ENCODE results near the gene PADI1.

Gene PADI1

DNA sequence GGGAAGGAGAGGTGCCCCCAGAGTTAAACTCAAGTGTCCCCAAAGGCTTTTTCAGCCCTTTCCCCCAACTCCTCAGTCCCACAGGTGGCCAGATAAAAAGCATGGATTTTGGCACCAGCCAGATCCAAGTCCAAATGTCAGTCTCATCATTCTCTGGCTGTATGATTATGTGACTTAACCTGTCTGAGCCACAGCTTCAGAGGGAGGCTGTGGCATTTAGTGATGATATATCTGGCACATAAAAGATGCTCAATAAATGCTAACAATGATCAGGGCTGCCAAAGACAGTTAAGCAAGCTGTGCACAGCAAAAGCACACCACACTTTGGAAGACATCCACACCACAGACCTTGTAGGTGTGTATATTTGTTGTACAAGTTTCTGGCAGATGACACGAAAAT, 38.3 kb downstream of the PADI1 start:
- DNase-seq (ENCODE audit: low read depth, low spot score): no peak

GRCh38 chr1:17244821-17245740, 40.2 kb downstream of the PADI1 start:
- peak; percentile 57 for DNase-seq (ENCODE audit: low read depth, low spot score)

GRCh38 chr1:17245816-17246325, 40.9 kb downstream of the PADI1 start:
- peak; percentile 21 for DNase-seq (ENCODE audit: low read depth, low spot score)

DNA sequence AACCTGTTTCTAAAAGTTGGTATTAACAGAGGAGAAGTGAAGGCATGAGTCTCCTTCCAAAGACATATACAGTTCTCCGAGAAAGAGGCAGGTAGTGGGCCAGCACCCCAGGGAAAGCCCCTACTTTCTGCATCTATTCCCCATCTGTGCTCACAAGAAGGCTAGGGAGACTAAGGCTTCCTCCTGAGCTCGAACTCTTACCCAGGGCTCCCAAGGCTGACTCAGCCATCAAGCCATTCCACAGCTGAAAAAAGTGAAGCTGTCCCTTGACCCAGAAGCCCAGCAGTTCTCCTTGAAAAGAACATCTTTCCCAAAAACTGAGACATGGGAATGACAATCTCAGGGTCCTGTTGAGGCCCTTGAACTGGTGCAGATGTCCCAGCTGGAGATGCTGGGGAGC, 42.0 kb downstream of the PADI1 start:
- no peak for DNase-seq (ENCODE audit: low read depth, low spot score)

DNA sequence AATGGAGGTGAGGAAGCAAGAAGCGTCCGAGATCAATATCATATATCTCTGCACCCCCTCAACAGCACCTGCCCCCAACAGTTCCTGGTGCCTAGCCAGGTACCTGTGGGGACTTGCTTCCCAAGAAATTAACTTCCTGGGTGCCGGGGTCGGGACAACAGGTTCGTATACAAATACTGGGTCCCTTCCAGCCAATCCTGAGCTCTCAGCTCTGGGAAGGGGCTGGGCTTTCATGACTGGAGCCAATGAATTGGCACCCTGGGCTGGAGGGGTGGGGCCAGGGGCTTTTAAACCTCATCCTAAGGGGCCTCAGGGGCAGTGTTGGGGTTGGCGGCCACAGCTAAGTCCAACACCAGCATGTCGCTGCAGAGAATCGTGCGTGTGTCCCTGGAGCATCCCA, 43.9 kb downstream of the PADI1 start, which contains the start of gene PADI3:
PADI3 (plus strand) TSS at position 318 of the 400 bp plus-strand sequence; CDS start at position 358, 40 bp downstream.
- peak; percentile 61 for DNase-seq (ENCODE audit: low read depth, low spot score)

DNA sequence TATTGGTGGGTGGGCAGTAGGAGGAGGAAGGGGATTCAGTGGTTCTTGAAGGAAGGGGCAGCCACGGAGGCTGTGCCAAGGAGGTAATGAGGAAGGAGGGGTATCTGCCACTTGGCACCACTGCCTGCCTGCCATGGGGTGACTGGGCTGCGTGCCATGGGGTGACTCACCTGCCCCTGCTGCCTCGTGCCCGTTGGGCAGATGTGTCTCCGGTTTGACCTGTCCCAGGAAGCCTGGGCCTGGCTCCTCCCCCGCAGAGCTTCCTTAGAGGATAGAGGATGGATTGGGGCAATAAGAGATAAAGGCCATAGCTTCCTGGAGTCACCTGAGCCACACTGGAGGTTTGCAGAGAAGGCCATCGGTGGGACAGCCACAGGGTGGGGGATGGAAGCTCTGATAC, 45.7 kb downstream of the PADI1 start:
- DNase-seq (ENCODE audit: low read depth, low spot score): no peak

GRCh38 chr1:17251246-17251645, 46.3 kb downstream of the PADI1 start:
- no peak for DNase-seq (ENCODE audit: low read depth, low spot score)

- peak; percentile 22 for DNase-seq (ENCODE audit: low read depth, low spot score)
Observed at GRCh38 chr1:17251701-17252376, 46.9 kb downstream of the PADI1 start.

DNA sequence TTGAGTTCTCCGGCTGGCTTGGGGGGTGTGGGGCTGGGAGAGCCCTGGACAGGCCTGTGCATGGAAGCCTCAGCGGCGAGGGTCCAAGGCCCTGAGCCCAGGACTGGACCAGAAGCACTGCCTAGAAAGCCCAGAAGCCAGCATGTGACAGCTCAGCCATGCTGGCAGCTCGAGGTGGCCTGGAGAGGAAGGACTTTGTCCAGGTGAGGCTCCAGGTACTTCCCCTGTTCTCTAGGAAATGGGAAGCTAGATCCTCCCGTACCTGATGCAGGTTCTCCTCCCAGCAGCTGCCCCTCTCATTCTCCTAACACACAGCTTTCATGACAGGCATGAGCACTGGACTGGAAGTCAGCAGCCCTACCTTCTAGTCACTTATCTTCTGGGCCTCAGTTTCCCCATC, 50.4 kb downstream of the PADI1 start:
- DNase-seq (ENCODE audit: low read depth, low spot score): no peak

GRCh38 chr1:17258116-17258757, 53.3 kb downstream of the PADI1 start:
- DNase-seq (ENCODE audit: low read depth, low spot score): no peak

DNA sequence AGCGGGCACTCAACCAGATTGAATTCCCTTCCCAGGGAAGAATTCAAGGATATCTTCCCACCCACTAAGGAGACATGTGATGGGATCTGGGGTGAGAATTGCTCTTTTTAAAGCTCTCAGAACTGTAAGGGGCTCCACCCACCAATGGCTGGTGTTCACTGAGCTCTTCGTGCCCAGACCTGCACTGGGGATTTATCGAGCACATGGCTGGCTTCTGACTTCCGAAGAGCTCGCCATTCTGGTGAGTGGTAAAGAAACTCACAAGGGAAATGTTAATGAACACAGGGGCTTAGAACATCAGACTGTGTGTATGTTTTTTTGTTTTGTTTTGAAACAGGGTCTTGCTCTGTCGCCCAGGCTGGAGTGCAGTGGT, 53.8 kb downstream of the PADI1 start:
- DNase-seq (ENCODE audit: low read depth, low spot score): no peak

- peak; percentile 51 for DNase-seq (ENCODE audit: low read depth, low spot score)
Observed at GRCh38 chr1:17259233-17259873, 54.4 kb downstream of the PADI1 start.

DNA sequence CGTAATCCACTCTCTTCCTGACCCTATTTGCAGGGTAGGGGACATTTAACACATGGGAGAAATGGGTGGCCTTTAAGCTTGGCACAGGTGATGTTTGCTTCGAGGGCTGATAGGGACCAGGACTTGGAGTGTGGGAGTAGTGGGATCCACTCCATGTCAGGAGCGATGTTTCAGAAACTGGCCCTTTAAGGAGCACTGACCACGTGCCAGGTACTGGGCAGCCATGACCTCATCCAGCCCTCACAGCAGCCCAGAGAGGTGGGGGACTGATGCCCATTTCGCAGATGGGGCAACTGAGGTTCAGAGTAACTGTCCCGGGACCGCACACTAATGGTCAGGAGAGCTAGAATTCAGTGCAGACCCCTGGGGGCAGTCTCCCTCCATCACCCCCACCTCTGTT, 55.3 kb downstream of the PADI1 start:
- no peak for DNase-seq (ENCODE audit: low read depth, low spot score)

DNA sequence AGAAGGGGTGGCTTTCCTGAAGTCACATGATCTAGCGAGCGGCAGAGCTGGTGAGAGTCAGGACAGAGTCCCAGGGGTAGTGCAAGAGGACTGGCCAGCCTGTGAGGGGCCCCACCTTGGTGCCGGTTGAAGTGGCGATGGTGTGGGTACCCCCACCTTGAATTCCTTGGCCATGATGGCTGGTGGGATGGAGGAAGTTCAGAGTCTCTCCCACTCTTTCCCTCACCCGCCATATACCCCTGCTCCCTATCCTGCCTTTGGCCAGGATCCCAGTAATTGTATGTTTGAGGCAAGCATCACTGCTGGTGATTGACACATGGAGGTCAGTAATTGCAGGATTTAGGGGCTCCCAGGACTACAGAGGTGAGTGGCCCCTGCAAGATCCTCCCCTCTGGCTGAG, 55.8 kb downstream of the PADI1 start:
- DNase-seq (ENCODE audit: low read depth, low spot score): no peak

DNA sequence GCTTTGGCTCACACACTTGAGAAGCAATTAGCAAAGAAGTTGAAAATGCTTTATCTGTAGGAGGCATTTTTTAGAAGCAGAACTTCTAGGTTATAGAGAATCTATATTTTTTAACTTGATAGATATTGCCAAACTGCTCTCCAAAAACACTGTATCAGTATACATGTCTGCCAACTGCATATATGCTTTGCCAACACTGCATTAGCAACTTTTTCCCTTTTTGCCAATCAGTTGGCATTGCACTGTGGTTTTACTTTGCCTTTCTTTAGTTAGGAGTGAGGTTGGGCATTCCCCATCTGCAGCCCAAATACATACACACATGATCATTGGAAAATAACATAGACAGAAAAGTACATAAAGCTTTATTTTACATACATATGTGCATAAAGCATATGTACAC, 59.0 kb downstream of the PADI1 start:
- DNase-seq (ENCODE audit: low read depth, low spot score): no peak

- DNase-seq (ENCODE audit: low read depth, low spot score): no peak
Observed at GRCh38 chr1:17264470-17264869, 59.5 kb downstream of the PADI1 start.

GRCh38 chr1:17265162-17265561, 60.2 kb downstream of the PADI1 start:
- peak; percentile 63 for DNase-seq (ENCODE audit: low read depth, low spot score)

GRCh38 chr1:17265950-17266349, 61.0 kb downstream of the PADI1 start:
- no peak for DNase-seq (ENCODE audit: low read depth, low spot score)

DNA sequence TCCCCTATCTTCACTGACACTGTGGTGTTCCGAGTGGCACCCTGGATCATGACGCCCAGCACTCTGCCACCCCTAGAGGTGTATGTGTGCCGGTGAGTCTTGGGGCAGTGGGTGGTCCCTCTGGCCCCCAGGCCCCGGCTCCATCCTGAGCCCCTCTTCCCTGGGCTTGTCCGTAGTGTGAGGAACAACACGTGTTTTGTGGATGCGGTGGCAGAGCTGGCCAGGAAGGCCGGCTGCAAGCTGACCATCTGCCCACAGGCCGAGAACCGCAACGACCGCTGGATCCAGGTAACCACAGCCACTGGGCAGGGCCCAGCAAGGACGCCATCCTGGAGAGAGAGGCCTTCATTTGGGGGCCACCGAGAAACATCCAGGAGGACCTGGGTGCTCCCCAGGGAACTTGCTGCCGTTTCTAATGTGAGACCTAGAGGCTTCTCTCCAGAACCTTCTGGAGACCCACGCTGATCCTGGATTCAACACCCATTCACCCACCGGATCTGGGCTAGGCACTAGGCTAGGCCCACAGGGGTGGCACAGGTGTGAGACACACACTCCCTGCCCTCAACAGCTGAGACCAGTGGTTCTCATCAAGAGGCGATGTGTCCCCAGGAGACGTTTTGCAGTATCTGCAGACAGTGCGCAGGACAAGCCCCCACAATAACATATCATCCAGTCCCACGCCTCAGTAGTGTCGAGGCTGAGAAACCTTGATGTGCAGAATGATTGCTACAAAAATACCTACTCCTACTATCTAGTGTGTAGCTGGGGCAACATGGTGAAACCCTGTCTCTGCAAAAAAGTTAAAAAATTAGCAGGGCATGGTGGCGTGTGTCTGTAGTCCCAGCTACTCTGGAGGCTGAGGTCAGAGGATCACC, 66.2 kb downstream of the PADI1 start:
- no peak for DNase-seq (ENCODE audit: low read depth, low spot score)

DNA sequence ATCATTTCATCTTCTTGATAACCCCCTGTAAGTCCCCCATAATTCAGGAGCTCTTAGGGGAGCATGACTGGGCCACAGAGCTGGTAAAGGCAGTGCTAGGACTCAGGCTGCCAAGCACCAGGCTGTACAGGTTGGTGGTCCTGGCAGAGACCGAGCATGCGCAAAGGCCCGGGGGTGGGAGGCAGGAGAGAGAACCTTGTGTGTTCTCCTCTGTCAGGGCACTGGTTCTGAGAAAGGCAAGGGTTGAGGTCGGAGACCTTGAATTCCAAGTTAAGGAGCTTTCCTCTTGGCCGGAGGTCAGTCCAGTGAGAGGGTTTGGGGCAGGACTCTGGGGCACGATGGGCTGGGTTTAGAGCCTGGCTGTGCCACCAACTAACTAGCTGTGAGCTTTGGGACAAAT, 67.1 kb downstream of the PADI1 start:
- DNase-seq (ENCODE audit: low read depth, low spot score): no peak

- DNase-seq (ENCODE audit: low read depth, low spot score): no peak
Observed at GRCh38 chr1:17272646-17273045, 67.7 kb downstream of the PADI1 start.
